GM19193 (cell line): Measurements from ENCODE around the gene LEO1.
A peak's percentile ranks its signal among the peaks of the same experiment; 100 is the strongest.

ENCODE experiments used
- POLR2A ChIP-seq: IDR thresholded peaks from 4 replicates; pipeline ENCODE4 v1.6.1; 2011; ENCODE audit not compliant: insufficient read depth, insufficient read length; ENCODE audit errors: extremely low read depth

Gene LEO1

GRCh38 chr15:51971375-51972133 lies at the start of gene LEO1:
LEO1 (minus strand) TSS chr15:51971778; CDS start chr15:51971745, 33 bp downstream.
- TF ChIP-seq POLR2A: peak; percentile 96

GRCh38 chr15:52021128-52021671 lies 49.6 kb upstream of the LEO1 start:
- TF ChIP-seq POLR2A: peak; percentile 23

DNA sequence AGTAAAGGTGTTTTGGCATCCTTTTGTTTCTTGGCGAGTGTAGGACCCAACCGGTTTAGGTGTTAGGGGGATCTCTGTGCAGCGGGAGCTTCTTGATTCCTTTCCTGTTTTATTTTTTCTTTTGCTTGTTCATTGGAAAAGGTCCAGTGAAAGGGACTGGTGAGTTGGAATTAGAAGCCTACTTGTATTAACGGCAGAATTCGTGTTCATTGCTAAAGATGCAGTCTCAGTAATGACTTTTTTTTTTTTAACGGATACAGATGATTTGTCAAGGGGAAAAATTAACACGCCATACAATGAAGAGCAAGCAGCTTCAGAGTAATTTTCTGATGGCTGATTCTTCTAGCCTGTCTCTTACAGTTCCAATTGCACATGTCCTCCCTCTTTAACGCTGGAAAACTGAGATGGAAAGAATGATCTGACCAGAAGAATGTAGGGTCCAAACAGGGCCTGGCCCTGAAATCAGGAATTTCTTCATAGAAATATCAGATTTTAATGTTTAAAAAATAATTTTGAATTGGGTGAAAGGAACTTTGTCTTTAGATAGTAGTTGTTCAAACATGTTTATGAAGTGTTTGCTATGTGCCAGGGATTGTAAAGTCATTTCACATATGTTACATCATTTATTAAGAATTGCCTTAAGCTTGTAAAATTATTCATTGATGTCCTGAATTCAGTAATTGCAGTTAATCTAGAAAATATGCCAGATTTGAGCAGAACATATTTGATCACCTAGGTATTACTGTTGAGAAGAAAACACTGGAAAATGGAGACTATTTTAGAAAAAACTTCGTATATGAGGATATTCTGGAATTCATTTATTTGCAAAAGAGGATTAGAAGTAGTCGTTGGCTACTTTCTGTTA lies 48.9 kb upstream of the LEO1 start:
- TF ChIP-seq POLR2A: no peak

DNA sequence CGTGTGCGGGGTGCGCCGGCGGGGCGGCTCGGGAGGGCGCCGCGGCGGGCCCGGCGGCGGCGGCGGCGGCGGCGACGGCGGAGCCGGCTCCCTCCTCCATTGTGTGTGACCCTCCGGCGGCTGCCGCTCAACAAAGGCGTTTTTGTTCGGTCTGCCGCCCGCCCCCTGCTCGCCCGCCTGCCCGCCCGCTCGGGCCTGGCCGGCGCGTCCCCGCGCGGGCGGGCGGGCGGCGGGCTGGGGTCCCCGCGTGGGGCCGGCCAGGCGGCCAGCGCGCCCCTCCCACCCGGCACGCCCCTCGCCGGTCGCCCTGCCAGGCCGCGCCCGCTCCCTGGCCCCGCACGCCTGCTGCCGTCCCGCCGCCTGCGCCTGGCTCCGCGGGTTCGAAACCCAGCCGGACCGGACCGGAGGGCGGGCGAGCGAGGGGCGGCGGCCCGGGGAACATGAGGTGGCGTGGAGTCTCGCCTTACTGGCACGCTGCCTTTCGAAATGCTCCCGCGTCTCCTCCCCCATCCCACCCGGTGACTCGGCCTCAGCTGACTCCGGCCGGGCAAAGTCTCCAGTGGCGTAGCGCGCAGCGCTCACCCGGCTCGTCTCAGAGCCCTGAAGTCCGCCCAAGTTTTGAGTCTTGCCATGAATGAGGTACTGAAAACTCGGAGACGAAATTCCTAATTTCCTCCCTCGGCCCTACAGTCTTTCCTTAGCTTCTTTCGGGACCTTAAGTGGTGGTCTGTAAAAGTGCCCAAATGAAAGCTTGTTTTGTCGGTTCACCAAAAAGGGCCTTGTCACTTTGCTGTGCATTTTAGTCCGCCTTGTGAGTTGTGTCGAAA lies 48.0 kb upstream of the LEO1 start:
- peak; percentile 57 for TF ChIP-seq POLR2A

- peak; percentile 88 for TF ChIP-seq POLR2A
Measured at GRCh38 chr15:52018693-52019393, 47.3 kb upstream of the LEO1 start, which contains the start of gene MAPK6. MAPK6 (plus strand) TSS chr15:52019219; CDS start chr15:52046461, 27,242 bp downstream.

GRCh38 chr15:52018244-52018643 lies 46.7 kb upstream of the LEO1 start:
- no peak for TF ChIP-seq POLR2A

DNA sequence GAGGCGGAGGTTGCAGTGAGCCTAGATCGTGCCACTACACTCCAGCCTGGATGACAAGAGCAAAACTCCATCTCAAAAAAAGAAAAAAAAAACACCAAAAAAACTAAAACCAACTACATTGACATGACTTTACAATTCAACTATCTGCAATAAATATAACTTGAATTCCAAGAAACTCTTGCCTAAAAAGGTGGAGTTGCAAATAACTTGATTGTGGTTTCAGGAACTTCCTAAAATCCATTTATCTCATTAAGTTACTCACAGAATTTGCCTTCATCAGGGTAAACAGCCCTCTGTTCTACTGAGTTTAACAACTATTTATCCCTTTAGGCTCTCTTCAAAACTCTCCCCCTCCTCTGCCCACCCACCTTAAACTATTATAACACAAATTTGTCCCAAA lies 44.7 kb upstream of the LEO1 start:
- TF ChIP-seq POLR2A: no peak

GRCh38 chr15:52014616-52015015 lies 43.0 kb upstream of the LEO1 start:
- no peak for TF ChIP-seq POLR2A

DNA sequence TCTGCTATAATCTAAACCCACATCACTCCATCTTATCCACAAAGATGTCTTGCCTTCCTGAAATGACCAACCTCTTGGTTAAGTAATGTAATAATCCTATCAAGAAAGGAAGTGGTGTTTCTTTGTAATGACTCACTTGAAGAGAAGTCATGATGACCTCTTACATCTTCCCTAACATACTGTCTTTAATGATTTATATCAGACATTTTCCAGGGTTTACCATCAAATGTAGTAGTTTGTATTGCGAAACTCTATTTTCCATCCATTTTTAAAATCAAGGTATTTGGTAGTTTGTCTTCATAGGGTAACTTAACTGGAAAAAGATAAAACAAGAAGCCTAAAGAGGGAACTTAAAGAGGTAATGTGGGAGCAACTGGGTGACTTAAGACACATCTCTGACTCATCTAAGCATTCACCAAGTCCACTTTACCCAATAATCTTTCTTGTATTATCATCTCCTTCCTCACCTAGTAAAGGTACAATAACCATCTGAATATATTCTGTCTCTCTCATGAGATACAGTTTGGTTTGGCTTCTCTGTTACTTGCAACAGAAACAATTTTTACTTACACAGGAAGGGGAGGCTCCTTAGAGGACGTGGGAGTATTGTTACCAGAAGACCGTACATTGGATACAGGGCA lies 41.7 kb upstream of the LEO1 start:
- TF ChIP-seq POLR2A: no peak

- no peak for TF ChIP-seq POLR2A
Measured at GRCh38 chr15:52012210-52012609, 40.6 kb upstream of the LEO1 start.

- no peak for TF ChIP-seq POLR2A
Measured at GRCh38 chr15:52011711-52012144, 40.1 kb upstream of the LEO1 start.

DNA sequence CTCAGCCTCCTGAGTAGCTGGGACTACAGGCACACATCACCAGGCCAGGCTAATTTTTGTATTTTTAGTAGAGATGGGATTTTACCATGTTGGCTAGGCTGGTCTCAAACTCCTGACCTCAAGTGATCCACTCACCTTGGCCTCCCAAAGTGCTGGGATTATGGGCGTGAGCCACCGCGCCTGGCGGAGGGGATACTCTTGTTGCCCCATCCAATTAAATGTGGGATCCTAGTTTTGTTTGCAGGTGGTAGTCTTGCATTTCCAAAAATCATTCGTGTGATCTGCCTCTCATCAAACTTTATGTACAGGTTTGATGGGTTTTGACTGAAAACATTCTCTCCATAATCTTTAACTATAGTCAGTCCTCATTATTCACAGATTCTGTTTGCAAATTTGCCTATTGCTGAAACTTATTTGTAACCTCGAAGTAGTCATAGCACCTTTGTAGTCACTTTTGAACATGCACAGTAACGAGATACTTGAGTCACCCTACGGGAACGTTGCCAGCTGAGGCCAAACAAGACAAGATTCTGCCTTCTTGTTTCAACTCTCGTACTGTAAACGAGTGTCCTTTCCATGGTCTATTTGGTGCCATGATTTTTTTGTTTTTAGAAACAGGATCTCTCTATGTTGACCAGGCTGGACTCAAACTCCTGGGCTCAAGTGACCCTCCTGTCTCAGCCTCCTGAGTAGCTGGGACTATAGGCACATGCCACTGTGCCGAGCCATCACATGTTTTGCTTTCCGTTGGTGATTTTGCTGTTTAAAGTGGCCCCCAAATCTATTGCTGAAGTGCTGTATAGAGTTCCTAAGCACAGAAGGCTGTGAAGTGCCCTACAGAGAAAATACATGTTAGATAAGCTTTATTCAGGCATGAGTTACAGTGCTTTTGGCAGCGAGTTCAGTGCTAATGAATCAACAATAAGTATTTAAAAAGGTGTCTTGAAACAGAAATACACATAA lies 39.3 kb upstream of the LEO1 start:
- no peak for TF ChIP-seq POLR2A

DNA sequence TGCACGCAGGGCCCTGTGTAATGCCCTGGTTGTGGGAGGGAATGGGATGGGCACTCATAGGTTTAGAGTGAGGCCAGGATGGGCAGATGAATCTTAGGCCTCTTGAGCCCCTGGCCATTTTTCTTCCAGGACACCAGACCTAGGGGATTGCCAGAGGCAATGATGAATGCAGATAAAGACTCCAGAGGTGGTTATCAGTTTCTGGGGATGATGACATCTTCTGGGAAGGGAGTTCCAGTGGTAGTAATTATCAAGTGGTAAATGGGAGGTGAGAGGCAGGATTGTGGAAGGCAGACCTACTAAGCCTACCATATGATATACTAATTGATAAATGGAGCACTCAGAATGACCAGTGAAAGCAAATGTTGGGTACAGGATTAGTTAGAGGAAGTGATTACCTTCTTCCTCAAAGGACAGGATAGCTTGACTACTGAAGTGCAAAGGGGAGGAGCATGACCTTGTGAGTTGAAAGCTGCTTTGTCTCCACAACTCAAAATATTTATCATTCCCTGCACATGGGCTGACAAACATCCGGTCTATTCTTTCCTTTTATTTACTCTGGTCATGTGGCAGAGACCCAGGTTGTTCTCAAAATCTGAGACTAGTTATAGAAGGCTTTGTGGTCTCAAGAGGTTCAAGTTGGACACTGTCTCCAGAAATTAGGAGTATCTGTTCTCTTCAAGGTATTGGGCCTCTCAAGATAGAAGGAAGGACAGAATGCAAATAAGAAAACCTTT lies 37.3 kb upstream of the LEO1 start:
- TF ChIP-seq POLR2A: no peak

- no peak for TF ChIP-seq POLR2A
Measured at GRCh38 chr15:52008359-52008697, 36.8 kb upstream of the LEO1 start.
